SKM-1 treated with dmso at 0.1 percent for 144 hours (cell line): ENCODE results near the gene SYNE4.
A peak's percentile ranks its signal among the peaks of the same experiment; 100 is the strongest.
"Not testable (repeated sequence)": the region's sequence is repeated elsewhere in the genome, so short reads cannot be mapped to it uniquely, and the experiment has no call there.

ENCODE experiments used
- DNase-seq: peaks from one replicate; lab custom pipeline; 2025; ENCODE audit not compliant: unreplicated experiment; lab: John Stamatoyannopoulos, UW

SYNE4 gene

GRCh38 chr19:36008336-36008978 is at the start of gene SYNE4:
Gene SYNE4 (minus strand): TSS chr19:36008813. CDS start chr19:36008681, 132 bp downstream.
- no peak for DNase-seq

- DNase-seq, result peak; percentile 93
Observed at GRCh38 chr19:36054733-36055686, 46.4 kb upstream of the SYNE4 start, which contains the start of gene WDR62. Gene WDR62 (plus strand): TSS chr19:36054897. CDS start chr19:36054972, 75 bp downstream.

GRCh38 chr19:36054119-36054732 is 45.6 kb upstream of the SYNE4 start, which contains the start of gene THAP8:
Gene THAP8 (minus strand): TSS chr19:36054285. CDS start chr19:36054217, 68 bp downstream.
- DNase-seq, result peak; percentile 97

- no peak for DNase-seq
Observed at GRCh38 chr19:36051637-36052036, 43.0 kb upstream of the SYNE4 start.

- DNase-seq, result no peak
Observed at GRCh38 chr19:36051236-36051635, 42.6 kb upstream of the SYNE4 start.

GRCh38 chr19:36049080-36049698 is 40.6 kb upstream of the SYNE4 start:
- DNase-seq, result no peak

GRCh38 chr19:36047835-36048234 is 39.2 kb upstream of the SYNE4 start:
- no peak for DNase-seq

- no peak for DNase-seq
Observed at GRCh38 chr19:36046443-36047050, 37.9 kb upstream of the SYNE4 start.

GRCh38 chr19:36043952-36044351 is 35.3 kb upstream of the SYNE4 start:
- DNase-seq, result no peak

GRCh38 chr19:36041831-36042230 is 33.2 kb upstream of the SYNE4 start:
- no peak for DNase-seq

- DNase-seq, result not testable (repeated sequence)
Observed at GRCh38 chr19:36041092-36041491, 32.5 kb upstream of the SYNE4 start.

GRCh38 chr19:36040495-36040894 is 31.9 kb upstream of the SYNE4 start:
- DNase-seq, result no peak

- DNase-seq, result no peak
Observed at GRCh38 chr19:36032251-36033104, 23.9 kb upstream of the SYNE4 start, which contains the start of gene CLIP3. Gene CLIP3 (minus strand): TSS chr19:36032873. CDS start chr19:36032357, 516 bp downstream.

- DNase-seq, result no peak
Observed at GRCh38 chr19:36031308-36031707, 22.7 kb upstream of the SYNE4 start.

- DNase-seq, result no peak
Observed at GRCh38 chr19:36030264-36031148, 21.9 kb upstream of the SYNE4 start.

GRCh38 chr19:36028313-36029041 is 19.9 kb upstream of the SYNE4 start:
- no peak for DNase-seq

- no peak for DNase-seq
Observed at GRCh38 chr19:36027696-36028095, 19.1 kb upstream of the SYNE4 start.
